Astrocyte of the cerebellum (primary cell): Measurements from ENCODE around the gene ROCK2.

Experiments
- DNase-seq: peaks from one replicate; pipeline ENCODE4 v3.0.0-alpha.2; 2011; ENCODE audit warnings: low read depth
- H3K4me3 ChIP-seq: 2 replicates; pipeline ENCODE4 v1.5.1; 2011; ENCODE audit warnings: mild to moderate bottlenecking, low read depth, low read length, moderate library complexity
- CTCF ChIP-seq: IDR thresholded peaks from 2 replicates; pipeline ENCODE4 v1.5.1; 2012; ENCODE audit warnings: low read length, low read depth, moderate library complexity, mild to moderate bottlenecking; ENCODE audit errors: missing control alignments
- in situ Hi-C: cut with HindIII; loops from 2 replicates; pipeline ENCODE4 v1.10.0; 2017; ENCODE audit warnings: low sequenced_read_pairs

Gene ROCK2

GRCh38 chr2:11305958-11306357 is 38.5 kb downstream of the ROCK2 start:
- peak; percentile 74 for DNase-seq
- H3K4me3 ChIP-seq: no peak overlapping the region
- in situ Hi-C loops: no loop called here
- no peak for TF ChIP-seq CTCF

GRCh38 chr2:11305338-11305737 is 39.1 kb downstream of the ROCK2 start:
- no peak for TF ChIP-seq CTCF
- in situ Hi-C loops: no loop called here
- no peak overlapping the region for H3K4me3 ChIP-seq
- no peak for DNase-seq

- in situ Hi-C loops: no loop called here
- no peak for TF ChIP-seq CTCF
- DNase-seq: no peak
- H3K4me3 ChIP-seq: no peak overlapping the region
These were observed 40.0 kb downstream of the ROCK2 start for GRCh38 chr2:11304476-11304875.

- DNase-seq: no peak
- no peak overlapping the region for H3K4me3 ChIP-seq
- no peak for TF ChIP-seq CTCF
- in situ Hi-C loops: no loop called here
These were observed 41.0 kb downstream of the ROCK2 start for GRCh38 chr2:11303290-11304013.

- in situ Hi-C loops: no loop called here
- H3K4me3 ChIP-seq: no peak overlapping the region
- no peak for TF ChIP-seq CTCF
- DNase-seq: no peak
These were observed 45.0 kb downstream of the ROCK2 start for GRCh38 chr2:11299439-11299838.

- in situ Hi-C loops: no loop called here
- TF ChIP-seq CTCF: no peak
- no peak overlapping the region for H3K4me3 ChIP-seq
- no peak for DNase-seq
These were observed 45.8 kb downstream of the ROCK2 start for GRCh38 chr2:11298592-11298991.
